ENCODE results near the gene TRIM59.
"Not testable (repeated sequence)": the region's sequence is repeated elsewhere in the genome, so short reads cannot be mapped to it uniquely, and the experiment has no call there.

The TRIM59 gene

GRCh38 chr3:160454995-160455394 lies 5.4 kb upstream of the TRIM59 start:
- DNase-seq: no peak

- DNase-seq: not testable (repeated sequence)
Observed at GRCh38 chr3:160452251-160452650, 2.7 kb upstream of the TRIM59 start.

- no peak for DNase-seq
Observed at GRCh38 chr3:160451602-160452001, 2.0 kb upstream of the TRIM59 start.

GRCh38 chr3:160450846-160451245 lies 1.3 kb upstream of the TRIM59 start:
- no peak for DNase-seq

- peak in 1 of 4 experiments; percentile 35 for DNase-seq
Observed at GRCh38 chr3:160448845-160449635, 546 bp downstream of the TRIM59 start.

- no peak for DNase-seq
Observed at GRCh38 chr3:160447544-160447943, 2.0 kb downstream of the TRIM59 start.

GRCh38 chr3:160446522-160447056 lies 3.0 kb downstream of the TRIM59 start:
- no peak for DNase-seq

- no peak for DNase-seq
Observed at GRCh38 chr3:160445854-160446253, 3.7 kb downstream of the TRIM59 start.

GRCh38 chr3:160444411-160444810 lies 5.2 kb downstream of the TRIM59 start:
- no peak for DNase-seq

- DNase-seq: no peak
Observed at GRCh38 chr3:160440687-160441086, 8.9 kb downstream of the TRIM59 start.

- DNase-seq: no peak
Observed at GRCh38 chr3:160437083-160437455, 12.5 kb downstream of the TRIM59 start.

GRCh38 chr3:160435747-160436146 lies 13.8 kb downstream of the TRIM59 start:
- no peak for DNase-seq

GRCh38 chr3:160435095-160435494 lies 14.5 kb downstream of the TRIM59 start:
- DNase-seq: no peak

GRCh38 chr3:160434071-160434470 lies 15.5 kb downstream of the TRIM59 start:
- no peak for DNase-seq

- DNase-seq: no peak
Observed at GRCh38 chr3:160427832-160428424, 21.7 kb downstream of the TRIM59 start.

- no peak for DNase-seq
Observed at GRCh38 chr3:160417311-160417710, 32.3 kb downstream of the TRIM59 start.

GRCh38 chr3:160413613-160414248 lies 35.9 kb downstream of the TRIM59 start:
- DNase-seq: peak; percentile 24 to 30 (median 26)

GRCh38 chr3:160412477-160412876 lies 37.1 kb downstream of the TRIM59 start:
- no peak for DNase-seq

GRCh38 chr3:160409812-160410610 lies 39.6 kb downstream of the TRIM59 start:
- no peak for DNase-seq

GRCh38 chr3:160403796-160404470 lies 45.7 kb downstream of the TRIM59 start:
- DNase-seq: no peak

- DNase-seq: no peak
Observed at GRCh38 chr3:160403028-160403545, 46.5 kb downstream of the TRIM59 start.

Measured in activated CD4-positive, CD25-positive, alpha-beta regulatory T cell (primary cell).